ENCODE results near the gene NR2F1-AS1.
"Not testable (repeated sequence)": the region's sequence is repeated elsewhere in the genome, so short reads cannot be mapped to it uniquely, and the experiment has no call there.

The NR2F1-AS1 gene

DNA sequence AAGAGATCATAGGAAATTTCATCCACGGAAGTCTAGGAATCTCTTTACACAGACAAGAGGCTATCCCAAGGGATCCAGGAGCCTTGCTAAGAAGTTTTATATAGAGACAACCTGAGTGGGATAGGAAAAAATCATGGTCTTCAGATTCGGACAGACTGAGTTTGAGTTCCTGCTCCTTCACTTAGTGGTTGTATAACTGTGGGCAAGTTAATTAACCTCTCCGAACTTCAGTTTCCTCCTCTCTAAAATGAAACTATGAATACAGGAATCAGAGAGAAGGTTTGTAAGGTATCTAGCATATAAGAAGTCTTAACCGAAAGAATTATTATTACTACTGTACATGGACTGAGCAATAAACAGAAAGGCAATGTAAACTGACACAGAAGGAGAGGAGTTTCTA is 35.1 kb downstream of the NR2F1-AS1 start:
- Histone ChIP-seq H3K36me3 (ENCODE audit: control insufficient read depth, insufficient read depth, low read length) (no peaks in the 10 kb centered on the region), H3K27ac (ENCODE audit: low read depth, low read length, severe bottlenecking) (no peak overlapping the region), H3K4me1 (ENCODE audit: control insufficient read depth, insufficient read depth, low read length, poor library complexity, severe bottlenecking) (no peaks in the 10 kb centered on the region), H3K4me3 (ENCODE audit: extremely low read depth, insufficient read depth, low read length, poor library complexity, severe bottlenecking) (no peak overlapping the region), H3K9me3 (ENCODE audit: control insufficient read depth, low read length) (no peaks in the 10 kb centered on the region)
- 89 to 100% methylated on average over 1 of the region's 4 CpGs for WGBS, 2 experiments (ENCODE audit: insufficient coverage in 2 of 2)

DNA sequence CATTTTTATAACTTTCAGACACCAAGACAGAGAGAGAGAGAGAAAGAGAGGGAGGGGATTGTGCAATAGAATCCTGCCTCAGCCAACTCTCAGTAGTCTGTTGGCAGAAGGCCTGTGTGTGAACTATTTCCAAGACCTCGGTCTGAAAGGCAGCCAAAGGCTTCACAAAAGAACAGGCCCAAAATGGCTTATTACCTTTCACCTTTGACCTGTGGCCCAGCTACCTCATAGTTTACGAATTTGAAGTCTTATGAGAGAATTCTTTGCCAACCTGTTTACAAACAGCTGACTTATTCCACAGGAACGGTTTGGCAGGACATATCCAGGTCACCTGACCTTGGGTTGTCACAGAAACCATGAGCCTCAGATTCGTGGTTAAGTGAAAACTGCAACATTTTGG is 48.6 kb downstream of the NR2F1-AS1 start:
- no peaks in the 10 kb centered on the region for H3K4me1 ChIP-seq (ENCODE audit: control insufficient read depth, insufficient read depth, low read length, poor library complexity, severe bottlenecking)
- no peak overlapping the region for H3K27ac ChIP-seq (ENCODE audit: low read depth, low read length, severe bottlenecking)
- 92 to 94% methylated on average over 3 to 4 of the region's 4 CpGs for WGBS, 2 experiments (ENCODE audit: insufficient coverage in 2 of 2)
- no peak overlapping the region for H3K4me3 ChIP-seq (ENCODE audit: extremely low read depth, insufficient read depth, low read length, poor library complexity, severe bottlenecking)
- no peaks in the 10 kb centered on the region for H3K36me3 ChIP-seq (ENCODE audit: control insufficient read depth, insufficient read depth, low read length)
- H3K9me3 ChIP-seq (ENCODE audit: control insufficient read depth, low read length) = no peaks in the 10 kb centered on the region

DNA sequence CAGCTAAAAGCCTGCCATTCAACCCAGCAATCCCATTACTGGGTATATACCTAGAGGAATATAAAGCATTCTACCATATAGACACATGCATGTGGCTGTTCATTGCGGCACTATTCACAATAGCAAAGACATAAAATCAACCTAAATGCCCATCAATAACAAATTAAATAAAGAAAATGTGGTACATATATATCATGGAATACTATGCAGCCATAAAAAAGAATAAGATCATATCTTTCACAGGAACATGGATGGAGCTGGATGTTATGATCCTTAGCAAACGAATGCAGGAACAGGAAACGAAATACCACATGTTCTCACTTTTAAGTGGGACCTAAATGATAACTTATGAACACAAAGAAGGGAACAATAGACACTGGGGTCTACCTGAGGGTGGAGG is 59.2 kb downstream of the NR2F1-AS1 start:
- H3K9me3 ChIP-seq (ENCODE audit: control insufficient read depth, low read length) = peaks cover 15% of the 10 kb centered on the region
- WGBS, 2 experiments (ENCODE audit: insufficient coverage in 2 of 2) = 100% methylated on average over 1 of the region's 3 CpGs; no CpG with 5 or more reads in 1 of the 2 experiments
- not testable (repeated sequence) for H3K27ac ChIP-seq (ENCODE audit: low read depth, low read length, severe bottlenecking); H3K4me1 ChIP-seq (ENCODE audit: control insufficient read depth, insufficient read depth, low read length, poor library complexity, severe bottlenecking); H3K36me3 ChIP-seq (ENCODE audit: control insufficient read depth, insufficient read depth, low read length); H3K4me3 ChIP-seq (ENCODE audit: extremely low read depth, insufficient read depth, low read length, poor library complexity, severe bottlenecking)

DNA sequence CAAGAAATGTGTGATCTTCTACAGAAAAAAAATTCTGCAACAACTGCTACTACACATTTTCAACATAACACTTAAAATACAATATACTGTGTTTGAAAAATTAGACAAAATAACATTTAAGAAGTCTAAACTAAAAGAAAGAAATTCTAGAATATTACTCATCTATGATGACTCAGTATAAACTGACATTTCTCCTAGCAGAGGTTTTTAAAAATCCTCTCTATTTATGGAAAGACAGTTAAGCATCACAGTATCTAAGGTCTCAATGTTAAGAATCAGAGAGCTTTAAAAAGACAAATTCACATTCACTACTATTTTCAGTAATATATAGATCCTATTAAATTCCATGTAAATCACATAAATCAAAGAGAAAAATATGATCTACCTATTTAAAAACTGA is 61.3 kb downstream of the NR2F1-AS1 start:
- no peak overlapping the region for H3K4me3 ChIP-seq (ENCODE audit: extremely low read depth, insufficient read depth, low read length, poor library complexity, severe bottlenecking)
- H3K4me1 ChIP-seq (ENCODE audit: control insufficient read depth, insufficient read depth, low read length, poor library complexity, severe bottlenecking) = no peaks in the 10 kb centered on the region
- H3K9me3 ChIP-seq (ENCODE audit: control insufficient read depth, low read length) = peaks cover 15% of the 10 kb centered on the region
- H3K27ac ChIP-seq (ENCODE audit: low read depth, low read length, severe bottlenecking) = no peak overlapping the region
- H3K36me3 ChIP-seq (ENCODE audit: control insufficient read depth, insufficient read depth, low read length) = no peaks in the 10 kb centered on the region

DNA sequence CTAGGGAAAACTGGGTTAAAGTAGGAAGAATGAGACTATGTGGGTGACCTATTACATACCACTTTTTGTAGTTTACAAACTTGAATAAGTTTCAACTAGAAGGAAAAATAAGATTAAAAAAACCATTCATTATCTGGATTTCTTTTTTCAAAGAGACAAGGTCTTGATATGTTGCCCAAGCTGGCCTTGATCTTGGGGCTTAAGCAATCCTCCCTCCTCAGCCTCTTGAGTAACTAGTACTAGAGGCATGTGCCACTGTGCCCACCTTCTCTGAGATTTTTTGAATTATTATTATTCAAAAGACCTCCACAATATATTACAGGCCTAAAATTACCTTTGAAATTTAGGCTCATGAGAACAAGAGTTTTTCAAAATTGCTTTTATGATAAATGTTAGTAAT is 63.2 kb downstream of the NR2F1-AS1 start:
- H3K27ac ChIP-seq (ENCODE audit: low read depth, low read length, severe bottlenecking) = no peak overlapping the region
- no peaks in the 10 kb centered on the region for H3K4me1 ChIP-seq (ENCODE audit: control insufficient read depth, insufficient read depth, low read length, poor library complexity, severe bottlenecking)
- no peaks in the 10 kb centered on the region for H3K36me3 ChIP-seq (ENCODE audit: control insufficient read depth, insufficient read depth, low read length)
- H3K9me3 ChIP-seq (ENCODE audit: control insufficient read depth, low read length) = peaks cover 8% of the 10 kb centered on the region
- no peak overlapping the region for H3K4me3 ChIP-seq (ENCODE audit: extremely low read depth, insufficient read depth, low read length, poor library complexity, severe bottlenecking)

DNA sequence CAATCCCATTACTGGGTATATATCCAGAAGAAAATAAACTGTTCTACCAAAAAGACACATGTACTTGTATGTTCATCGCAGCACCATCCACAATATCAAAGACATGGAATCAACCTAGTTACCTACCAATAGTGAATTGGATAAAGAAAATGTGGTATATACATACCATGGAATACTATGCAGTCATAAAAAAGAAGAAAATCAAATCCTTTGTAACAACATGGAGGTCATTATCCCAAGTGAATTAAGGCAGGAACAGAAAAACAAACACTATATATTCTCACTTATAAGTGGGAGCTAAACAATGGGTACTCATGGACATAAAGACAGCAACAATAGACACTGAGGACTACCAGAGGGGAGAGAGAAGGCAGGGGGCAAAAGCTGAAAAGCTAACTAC is 67.7 kb downstream of the NR2F1-AS1 start:
- no peaks in the 10 kb centered on the region for H3K9me3 ChIP-seq (ENCODE audit: control insufficient read depth, low read length)
- no peaks in the 10 kb centered on the region for H3K4me1 ChIP-seq (ENCODE audit: control insufficient read depth, insufficient read depth, low read length, poor library complexity, severe bottlenecking)
- no peaks in the 10 kb centered on the region for H3K36me3 ChIP-seq (ENCODE audit: control insufficient read depth, insufficient read depth, low read length)
- H3K27ac ChIP-seq (ENCODE audit: low read depth, low read length, severe bottlenecking) = no peak overlapping the region
- WGBS, 2 experiments (ENCODE audit: insufficient coverage in 2 of 2) = no CpG with 5 or more reads among the region's 1 CpG
- no peak overlapping the region for H3K4me3 ChIP-seq (ENCODE audit: extremely low read depth, insufficient read depth, low read length, poor library complexity, severe bottlenecking)

DNA sequence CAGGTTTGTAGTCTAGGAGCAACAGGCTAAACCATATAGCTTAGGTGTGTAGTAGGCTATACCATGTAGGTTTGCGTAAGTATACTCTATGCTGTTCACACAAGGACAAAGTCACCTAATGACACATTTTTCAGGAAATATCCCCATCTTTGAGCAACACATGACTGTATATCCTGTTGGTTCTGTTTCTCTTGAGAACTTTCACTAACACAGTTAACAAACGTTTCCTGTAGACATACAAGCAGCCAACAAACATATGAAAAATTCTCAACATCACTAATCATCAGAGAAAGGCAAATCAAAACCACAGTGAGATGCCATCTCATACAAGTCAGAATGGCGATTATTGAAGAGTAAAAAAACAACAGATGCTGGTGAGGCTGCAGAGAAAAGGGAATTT is 68.2 kb downstream of the NR2F1-AS1 start:
- H3K9me3 ChIP-seq (ENCODE audit: control insufficient read depth, low read length) = no peaks in the 10 kb centered on the region
- H3K27ac ChIP-seq (ENCODE audit: low read depth, low read length, severe bottlenecking) = no peak overlapping the region
- WGBS, 2 experiments (ENCODE audit: insufficient coverage in 2 of 2) = 40 to 80% methylated on average over 1 of the region's 3 CpGs
- no peaks in the 10 kb centered on the region for H3K4me1 ChIP-seq (ENCODE audit: control insufficient read depth, insufficient read depth, low read length, poor library complexity, severe bottlenecking)
- no peak overlapping the region for H3K4me3 ChIP-seq (ENCODE audit: extremely low read depth, insufficient read depth, low read length, poor library complexity, severe bottlenecking)
- H3K36me3 ChIP-seq (ENCODE audit: control insufficient read depth, insufficient read depth, low read length) = no peaks in the 10 kb centered on the region

DNA sequence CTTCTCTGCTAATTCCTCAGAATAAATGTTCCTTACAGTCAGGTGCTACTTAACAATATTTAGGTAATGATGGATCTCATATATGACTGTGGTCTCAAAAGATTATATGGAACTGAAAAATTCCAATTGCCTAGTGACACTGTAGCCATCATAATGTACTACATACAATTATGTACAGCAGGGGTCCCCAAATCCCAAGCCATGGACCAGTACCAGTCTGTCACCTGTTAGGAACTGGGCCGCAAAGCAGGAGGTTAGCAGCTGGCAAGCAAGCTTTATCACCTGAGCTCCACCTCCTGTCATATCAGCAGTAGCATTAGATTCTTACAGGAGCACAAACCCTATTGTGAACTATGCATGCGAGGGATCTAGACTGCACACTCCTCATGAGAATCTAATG is 69.6 kb downstream of the NR2F1-AS1 start:
- Histone ChIP-seq H3K9me3 (ENCODE audit: control insufficient read depth, low read length) (no peaks in the 10 kb centered on the region), H3K4me3 (ENCODE audit: extremely low read depth, insufficient read depth, low read length, poor library complexity, severe bottlenecking) (no peak overlapping the region), H3K4me1 (ENCODE audit: control insufficient read depth, insufficient read depth, low read length, poor library complexity, severe bottlenecking) (no peaks in the 10 kb centered on the region), H3K27ac (ENCODE audit: low read depth, low read length, severe bottlenecking) (no peak overlapping the region), H3K36me3 (ENCODE audit: control insufficient read depth, insufficient read depth, low read length) (no peaks in the 10 kb centered on the region)
- 95 to 100% methylated on average over 2 of the region's 2 CpGs for WGBS, 2 experiments (ENCODE audit: insufficient coverage in 2 of 2)

DNA sequence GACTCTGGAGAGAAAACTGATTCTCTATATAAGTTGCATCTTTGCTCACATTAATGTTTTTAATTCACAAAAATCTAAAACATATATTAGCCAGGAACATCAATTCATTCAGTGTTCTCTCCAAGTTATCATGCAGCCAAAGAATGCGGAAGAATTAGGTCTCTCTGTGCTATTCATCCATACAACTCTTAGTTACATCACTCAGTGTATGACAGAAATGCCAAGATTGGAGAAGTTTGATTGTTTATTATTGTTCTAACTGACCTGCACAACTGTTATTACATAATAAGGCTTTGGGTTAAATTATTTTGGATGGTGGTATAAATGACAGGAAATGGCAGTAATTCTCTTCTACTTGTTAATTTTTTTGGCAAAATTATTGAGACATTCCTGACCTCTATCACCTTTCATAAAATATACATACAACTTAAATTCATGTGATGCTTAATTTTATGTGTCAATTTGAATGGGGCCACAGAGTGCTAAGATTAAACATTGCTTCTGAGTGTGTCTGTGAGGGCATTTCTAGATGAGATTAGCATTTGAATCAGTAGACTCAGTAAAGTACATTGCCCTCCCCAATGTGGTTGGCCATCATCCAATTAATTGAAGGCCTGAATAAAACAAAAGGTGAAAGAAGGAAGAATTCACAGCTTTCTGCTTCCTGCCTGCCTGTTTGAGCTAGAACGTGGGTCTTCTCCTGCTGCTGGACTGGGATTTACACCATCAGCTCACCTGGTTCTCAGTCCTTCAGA is 70.2 kb downstream of the NR2F1-AS1 start:
- no peak overlapping the region for H3K27ac ChIP-seq (ENCODE audit: low read depth, low read length, severe bottlenecking)
- H3K36me3 ChIP-seq (ENCODE audit: control insufficient read depth, insufficient read depth, low read length) = no peaks in the 10 kb centered on the region
- no peaks in the 10 kb centered on the region for H3K9me3 ChIP-seq (ENCODE audit: control insufficient read depth, low read length)
- no peaks in the 10 kb centered on the region for H3K4me1 ChIP-seq (ENCODE audit: control insufficient read depth, insufficient read depth, low read length, poor library complexity, severe bottlenecking)
- H3K4me3 ChIP-seq (ENCODE audit: extremely low read depth, insufficient read depth, low read length, poor library complexity, severe bottlenecking) = no peak overlapping the region
- WGBS, 2 experiments (ENCODE audit: insufficient coverage in 2 of 2) = 45 to 75% methylated on average over 1 of the region's 2 CpGs

DNA sequence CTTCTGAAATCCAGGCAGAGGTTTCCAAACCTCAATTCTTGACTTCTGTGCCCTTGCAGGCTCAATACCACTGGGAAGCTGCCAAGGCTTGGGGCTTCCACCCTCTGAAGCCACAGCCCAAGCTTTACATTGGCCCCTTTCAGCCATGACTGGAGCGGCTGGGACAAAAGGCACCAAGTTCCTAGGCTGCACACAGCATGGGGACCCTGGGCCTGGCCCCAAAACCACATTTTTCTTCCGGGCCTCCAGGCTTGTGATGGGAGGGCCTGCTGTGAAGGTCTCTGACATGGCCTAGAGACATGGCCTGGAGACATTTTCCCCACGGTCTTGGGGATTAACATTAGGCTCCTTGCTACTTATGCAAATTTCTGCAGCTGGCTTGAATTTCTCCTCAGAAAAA is 75.5 kb downstream of the NR2F1-AS1 start:
- not testable (repeated sequence) for H3K4me1 ChIP-seq (ENCODE audit: control insufficient read depth, insufficient read depth, low read length, poor library complexity, severe bottlenecking); H3K27ac ChIP-seq (ENCODE audit: low read depth, low read length, severe bottlenecking); H3K9me3 ChIP-seq (ENCODE audit: control insufficient read depth, low read length); H3K36me3 ChIP-seq (ENCODE audit: control insufficient read depth, insufficient read depth, low read length); H3K4me3 ChIP-seq (ENCODE audit: extremely low read depth, insufficient read depth, low read length, poor library complexity, severe bottlenecking)
- WGBS, 2 experiments (ENCODE audit: insufficient coverage in 2 of 2) = 88 to 93% methylated on average over 3 of the region's 3 CpGs

DNA sequence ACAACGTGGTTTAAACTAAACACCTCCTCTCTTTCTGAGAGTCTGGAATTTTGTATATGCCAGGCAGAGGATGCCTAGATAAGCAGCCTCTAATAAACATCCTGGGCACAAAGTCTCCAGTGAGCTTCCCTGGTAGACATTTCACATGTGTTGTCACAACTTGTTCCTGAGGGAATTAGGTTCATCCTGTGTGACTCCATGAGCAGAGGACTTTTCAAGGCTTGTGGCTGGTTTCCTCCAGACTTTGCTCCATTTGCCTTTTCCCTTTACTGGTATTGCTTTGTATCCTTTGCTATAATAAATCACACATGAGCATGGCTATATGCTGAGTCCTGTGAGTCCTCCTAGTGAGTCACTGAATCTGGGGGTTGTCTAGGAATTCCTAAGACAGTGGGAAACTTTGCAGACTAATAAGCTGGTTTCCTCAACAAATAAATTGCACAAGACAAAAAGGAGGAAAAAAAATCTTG is 77.4 kb downstream of the NR2F1-AS1 start:
- 100% methylated on average over 1 of the region's 1 CpG; no CpG with 5 or more reads in 1 of the 2 experiments for WGBS, 2 experiments (ENCODE audit: insufficient coverage in 2 of 2)
- peak overlapping the region; percentile 90 for H3K27ac ChIP-seq (ENCODE audit: low read depth, low read length, severe bottlenecking)
- no peaks in the 10 kb centered on the region for H3K4me1 ChIP-seq (ENCODE audit: control insufficient read depth, insufficient read depth, low read length, poor library complexity, severe bottlenecking)
- H3K36me3 ChIP-seq (ENCODE audit: control insufficient read depth, insufficient read depth, low read length) = no peaks in the 10 kb centered on the region
- no peak overlapping the region for H3K4me3 ChIP-seq (ENCODE audit: extremely low read depth, insufficient read depth, low read length, poor library complexity, severe bottlenecking)
- H3K9me3 ChIP-seq (ENCODE audit: control insufficient read depth, low read length) = no peaks in the 10 kb centered on the region

Data from mesodermal cell (in vitro differentiated cells).